HEK293 (cell line): Measurements from ENCODE around the gene FOLR2.
A peak's percentile ranks its signal among the peaks of the same experiment; 100 is the strongest.

Source experiments
- CTCF ChIA-PET: fragments of 350-600 bp; formaldehyde crosslinking; extraction: SDS; loops from one replicate; lab custom pipeline; 2021; ENCODE audit warnings: antibody characterized with exemption; lab: Yijun Ruan, JAX
- POLR2A ChIA-PET: fragments of 300-600 bp; formaldehyde crosslinking; extraction: SDS; loops from one replicate; lab custom pipeline; 2020; ENCODE audit warnings: antibody characterized with exemption, inconsistent platforms; lab: Yijun Ruan, JAX
- H3K27ac ChIP-seq: fragments of 200-500 bp; sonication (Bioruptor generic); 2 replicates; pipeline ENCODE4 v1.5.1; 2014; ENCODE audit warnings: low read depth, low read length, control low read depth, inconsistent platforms; ENCODE audit errors: extremely low read depth
- H3K36me3 ChIP-seq, 2 experiments: fragments of 200-500 bp in 1 of 2; sonication (Bioruptor generic) in 1 of 2; 1 replicate in 1 of 2; 2 replicates in 1 of 2; pipeline ENCODE4 v1.5.1; 2014 to 2017; ENCODE audit warnings: inconsistent platforms in 2 of 2, low read length in 2 of 2; ENCODE audit not compliant: control insufficient read depth in 2 of 2, insufficient read depth in 1 of 2
- H3K4me1 ChIP-seq: fragments of 200-500 bp; sonication (Bioruptor generic); 2 replicates; pipeline ENCODE4 v1.5.1; 2014; ENCODE audit warnings: mild to moderate bottlenecking, low read length, inconsistent platforms; ENCODE audit not compliant: control insufficient read depth, insufficient read depth
- H3K4me3 ChIP-seq: 2 replicates; pipeline ENCODE4 v1.5.1; 2011; ENCODE audit warnings: low read depth, mild to moderate bottlenecking, control low read depth, low read length, moderate library complexity
- H3K9me3 ChIP-seq: fragments of 200-500 bp; sonication (Bioruptor generic); 2 replicates; pipeline ENCODE4 v1.5.1; 2014; ENCODE audit warnings: low read depth, low read length, inconsistent platforms; ENCODE audit not compliant: control insufficient read depth, insufficient read depth
- GLI2 ChIP-seq: fragments of 450-650 bp; formaldehyde crosslinking; IDR thresholded peaks from 2 replicates; pipeline ENCODE4; 2017; ENCODE audit warnings: missing biosample characterization, missing genetic modification characterization, low read depth, borderline replicate concordance
- HOXC10 ChIP-seq: sonication (generic); formaldehyde crosslinking; IDR thresholded peaks from 2 replicates; pipeline ENCODE4 v1.8.1; 2023; ENCODE audit warnings: mild to moderate bottlenecking, missing genetic modification reagents
- HOXD13 ChIP-seq: sonication (generic); formaldehyde crosslinking; IDR thresholded peaks from 2 replicates; pipeline ENCODE4 v1.8.0; 2022; ENCODE audit warnings: missing genetic modification reagents, borderline replicate concordance
- KLF1 ChIP-seq: fragments of 450-650 bp; formaldehyde crosslinking; IDR thresholded peaks from 2 replicates; pipeline ENCODE4 v1.5.1; 2016; ENCODE audit warnings: missing biosample characterization, missing genetic modification characterization
- SCRT2 ChIP-seq: fragments of 450-650 bp; formaldehyde crosslinking; IDR thresholded peaks from 2 replicates; pipeline ENCODE4 v1.5.1; 2016; ENCODE audit warnings: missing biosample characterization, missing genetic modification characterization
- TCF7L2 ChIP-seq: IDR thresholded peaks from 2 replicates; pipeline ENCODE4 v1.6.1; 2011; ENCODE audit warnings: low read depth, mild to moderate bottlenecking, inconsistent platforms, low read length, moderate library complexity, borderline replicate concordance
- ZFHX2 ChIP-seq: fragments of 450-650 bp; formaldehyde crosslinking; conservative IDR thresholded peaks from 2 replicates; pipeline ENCODE4 v1.5.1; 2016; ENCODE audit warnings: missing biosample characterization, missing genetic modification characterization
- ZFP3 ChIP-seq: fragments of 450-650 bp; formaldehyde crosslinking; IDR thresholded peaks from 2 replicates; pipeline ENCODE4 v1.5.1; 2016; ENCODE audit warnings: low read depth, missing biosample characterization, missing genetic modification characterization
- ZNF266 ChIP-seq: fragments of 450-650 bp; formaldehyde crosslinking; IDR thresholded peaks from 2 replicates; pipeline ENCODE4 v1.5.1; 2016; ENCODE audit warnings: missing biosample characterization, missing genetic modification characterization, low read depth
- ZNF324 ChIP-seq: fragments of 450-650 bp; formaldehyde crosslinking; IDR thresholded peaks from 2 replicates; pipeline ENCODE4 v1.5.1; 2016; ENCODE audit warnings: missing biosample characterization, missing genetic modification characterization
- ZNF366 ChIP-seq: fragments of 450-650 bp; formaldehyde crosslinking; conservative IDR thresholded peaks from 2 replicates; pipeline ENCODE4 v1.5.1; 2016; ENCODE audit warnings: missing biosample characterization, missing genetic modification characterization
- ZNF433 ChIP-seq: fragments of 450-650 bp; formaldehyde crosslinking; IDR thresholded peaks from 2 replicates; pipeline ENCODE4 v1.5.1; 2016; ENCODE audit warnings: missing biosample characterization, missing genetic modification characterization, low read depth
- ZNF571 ChIP-seq: fragments of 450-650 bp; formaldehyde crosslinking; IDR thresholded peaks from 2 replicates; pipeline ENCODE4 v1.5.0; 2017; ENCODE audit warnings: missing biosample characterization, missing genetic modification characterization
- ZNF610 ChIP-seq: fragments of 450-650 bp; formaldehyde crosslinking; IDR thresholded peaks from 2 replicates; pipeline ENCODE4 v1.5.1; 2016; ENCODE audit warnings: missing biosample characterization, missing genetic modification characterization, borderline replicate concordance
- ZNF664 ChIP-seq: fragments of 450-650 bp; formaldehyde crosslinking; IDR thresholded peaks from 2 replicates; pipeline ENCODE4 v1.5.1; 2016; ENCODE audit warnings: missing biosample characterization, missing genetic modification characterization
- ZNF843 ChIP-seq: fragments of 450-650 bp; formaldehyde crosslinking; IDR thresholded peaks from 2 replicates; pipeline ENCODE4 v1.5.1; 2016; ENCODE audit warnings: missing biosample characterization, missing genetic modification characterization
- ZSCAN23 ChIP-seq: fragments of 450-650 bp; formaldehyde crosslinking; IDR thresholded peaks from 2 replicates; pipeline ENCODE4 v1.5.1; 2016; ENCODE audit warnings: missing biosample characterization, missing genetic modification characterization
- TF ChIP-seq, protein P1 (sequence below): fragments of 450-650 bp; formaldehyde crosslinking; IDR thresholded peaks from 2 replicates; pipeline ENCODE4 v1.5.1; 2017; ENCODE audit warnings: missing biosample characterization, missing genetic modification characterization
- TF ChIP-seq, protein P2 (sequence below): fragments of 450-650 bp; formaldehyde crosslinking; IDR thresholded peaks from 2 replicates; pipeline ENCODE4 v1.5.1; 2017; ENCODE audit warnings: missing biosample characterization, mild to moderate bottlenecking, missing genetic modification characterization, moderate library complexity
- TF ChIP-seq, protein P3 (sequence below): fragments of 450-650 bp; IDR thresholded peaks from 2 replicates; pipeline ENCODE4 v1.5.1; 2018; ENCODE audit warnings: missing biosample characterization, missing genetic modification characterization
- TF ChIP-seq, protein P4 (sequence below): fragments of 450-650 bp; formaldehyde crosslinking; optimal IDR thresholded peaks from 2 replicates; pipeline ENCODE3; 2016; ENCODE audit warnings: missing biosample characterization, mild to moderate bottlenecking, missing genetic modification characterization

Gene FOLR2

DNA sequence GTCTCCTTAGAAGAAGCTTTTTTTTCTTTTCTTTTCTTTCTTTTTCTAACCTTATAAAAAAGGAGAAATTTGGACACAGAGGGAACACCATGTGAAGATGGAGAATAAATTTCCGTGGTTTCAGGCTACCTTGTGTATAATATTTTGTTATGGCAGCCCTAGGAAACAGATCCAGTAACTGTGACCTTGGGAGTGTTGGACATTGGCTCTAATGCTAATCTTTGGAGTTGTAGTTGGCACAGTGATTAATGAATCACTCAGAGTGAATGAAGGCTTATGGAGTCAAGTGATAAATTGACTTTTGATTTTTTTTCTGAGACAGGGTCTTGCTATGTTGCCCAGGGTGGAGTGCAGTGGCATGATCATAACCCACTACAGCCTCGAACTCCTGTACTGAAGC is 42.9 kb downstream of the FOLR2 start:
- CTCF ChIA-PET = no interaction called here
- POLR2A ChIA-PET = interaction anchor here (0.6 kb wide), 1 partner anchor 37 kb away, joined by 3 read pairs; no protein-coding TSS in a partner anchor
- Histone ChIP-seq H3K36me3 (no peaks in the 10 kb centered on the region), H3K4me1 (no peaks in the 10 kb centered on the region), H3K27ac (no peak overlapping the region), H3K4me3 (no peak overlapping the region), H3K9me3 (no peaks in the 10 kb centered on the region)
- TF ChIP-seq KLF1 (tag by site-specific recombination) (no peak), ZFP3 (tag by site-specific recombination) (no peak), TCF7L2 (no peak), ZNF324 (tag by site-specific recombination) (no peak), ZNF610 (tag by site-specific recombination) (no peak), ZFHX2 (tag by site-specific recombination) (no peak), ZSCAN23 (tag by site-specific recombination) (no peak), ZNF266 (tag by site-specific recombination) (no peak), HOXC10 (CRISPR knock-in tag) (no peak), HOXD13 (CRISPR knock-in tag) (no peak), GLI2 (tag by site-specific recombination) (no peak), ZNF571 (tag by site-specific recombination) (no peak), ZNF843 (tag by site-specific recombination) (no peak), ZNF433 (no peak), SCRT2 (tag by site-specific recombination) (no peak)
- TF ChIP-seq, protein P1, sequence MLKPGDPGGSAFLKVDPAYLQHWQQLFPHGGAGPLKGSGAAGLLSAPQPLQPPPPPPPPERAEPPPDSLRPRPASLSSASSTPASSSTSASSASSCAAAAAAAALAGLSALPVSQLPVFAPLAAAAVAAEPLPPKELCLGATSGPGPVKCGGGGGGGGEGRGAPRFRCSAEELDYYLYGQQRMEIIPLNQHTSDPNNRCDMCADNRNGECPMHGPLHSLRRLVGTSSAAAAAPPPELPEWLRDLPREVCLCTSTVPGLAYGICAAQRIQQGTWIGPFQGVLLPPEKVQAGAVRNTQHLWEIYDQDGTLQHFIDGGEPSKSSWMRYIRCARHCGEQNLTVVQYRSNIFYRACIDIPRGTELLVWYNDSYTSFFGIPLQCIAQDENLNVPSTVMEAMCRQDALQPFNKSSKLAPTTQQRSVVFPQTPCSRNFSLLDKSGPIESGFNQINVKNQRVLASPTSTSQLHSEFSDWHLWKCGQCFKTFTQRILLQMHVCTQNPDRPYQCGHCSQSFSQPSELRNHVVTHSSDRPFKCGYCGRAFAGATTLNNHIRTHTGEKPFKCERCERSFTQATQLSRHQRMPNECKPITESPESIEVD = no peak
- TF ChIP-seq, protein P2, sequence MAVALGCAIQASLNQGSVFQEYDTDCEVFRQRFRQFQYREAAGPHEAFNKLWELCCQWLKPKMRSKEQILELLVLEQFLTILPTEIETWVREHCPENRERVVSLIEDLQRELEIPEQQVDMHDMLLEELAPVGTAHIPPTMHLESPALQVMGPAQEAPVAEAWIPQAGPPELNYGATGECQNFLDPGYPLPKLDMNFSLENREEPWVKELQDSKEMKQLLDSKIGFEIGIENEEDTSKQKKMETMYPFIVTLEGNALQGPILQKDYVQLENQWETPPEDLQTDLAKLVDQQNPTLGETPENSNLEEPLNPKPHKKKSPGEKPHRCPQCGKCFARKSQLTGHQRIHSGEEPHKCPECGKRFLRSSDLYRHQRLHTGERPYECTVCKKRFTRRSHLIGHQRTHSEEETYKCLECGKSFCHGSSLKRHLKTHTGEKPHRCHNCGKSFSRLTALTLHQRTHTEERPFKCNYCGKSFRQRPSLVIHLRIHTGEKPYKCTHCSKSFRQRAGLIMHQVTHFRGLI = no peak
- TF ChIP-seq, protein P3, sequence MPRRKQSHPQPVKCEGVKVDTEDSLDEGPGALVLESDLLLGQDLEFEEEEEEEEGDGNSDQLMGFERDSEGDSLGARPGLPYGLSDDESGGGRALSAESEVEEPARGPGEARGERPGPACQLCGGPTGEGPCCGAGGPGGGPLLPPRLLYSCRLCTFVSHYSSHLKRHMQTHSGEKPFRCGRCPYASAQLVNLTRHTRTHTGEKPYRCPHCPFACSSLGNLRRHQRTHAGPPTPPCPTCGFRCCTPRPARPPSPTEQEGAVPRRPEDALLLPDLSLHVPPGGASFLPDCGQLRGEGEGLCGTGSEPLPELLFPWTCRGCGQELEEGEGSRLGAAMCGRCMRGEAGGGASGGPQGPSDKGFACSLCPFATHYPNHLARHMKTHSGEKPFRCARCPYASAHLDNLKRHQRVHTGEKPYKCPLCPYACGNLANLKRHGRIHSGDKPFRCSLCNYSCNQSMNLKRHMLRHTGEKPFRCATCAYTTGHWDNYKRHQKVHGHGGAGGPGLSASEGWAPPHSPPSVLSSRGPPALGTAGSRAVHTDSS (tag by site-specific recombination) = no peak
- TF ChIP-seq, protein P4, sequence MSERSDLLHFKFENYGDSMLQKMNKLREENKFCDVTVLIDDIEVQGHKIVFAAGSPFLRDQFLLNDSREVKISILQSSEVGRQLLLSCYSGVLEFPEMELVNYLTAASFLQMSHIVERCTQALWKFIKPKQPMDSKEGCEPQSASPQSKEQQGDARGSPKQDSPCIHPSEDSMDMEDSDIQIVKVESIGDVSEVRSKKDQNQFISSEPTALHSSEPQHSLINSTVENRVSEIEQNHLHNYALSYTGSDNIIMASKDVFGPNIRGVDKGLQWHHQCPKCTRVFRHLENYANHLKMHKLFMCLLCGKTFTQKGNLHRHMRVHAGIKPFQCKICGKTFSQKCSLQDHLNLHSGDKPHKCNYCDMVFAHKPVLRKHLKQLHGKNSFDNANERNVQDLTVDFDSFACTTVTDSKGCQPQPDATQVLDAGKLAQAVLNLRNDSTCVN (tag by site-specific recombination) = no peak

DNA sequence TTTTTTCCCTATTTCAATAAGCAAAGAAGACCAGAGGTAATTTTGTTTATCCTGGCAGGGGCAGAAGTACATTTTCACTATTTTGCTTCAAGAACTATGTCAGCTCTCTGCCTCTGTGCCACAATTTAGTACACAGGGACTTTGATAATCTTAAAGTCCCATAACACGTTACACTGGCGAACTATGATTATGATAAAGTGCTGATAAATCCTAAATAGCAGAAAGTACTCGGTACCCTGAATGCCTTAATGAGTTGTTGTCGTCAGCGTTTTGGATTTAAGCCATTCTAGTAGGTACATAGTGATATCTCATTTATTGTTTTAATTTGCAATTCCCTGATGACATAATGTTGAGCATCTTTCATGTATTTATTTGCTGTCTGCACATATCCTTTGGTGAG is 44.0 kb downstream of the FOLR2 start:
- TF ChIP-seq ZNF664 (tag by site-specific recombination) (peak; percentile 81), ZNF366 (tag by site-specific recombination) (no peak)
- H3K4me3 ChIP-seq = no peak overlapping the region
- H3K27ac ChIP-seq = no peak overlapping the region
- CTCF ChIA-PET = interaction anchor here (0.6 kb wide), 1 partner anchor 153 kb away, joined by 3 read pairs; no protein-coding TSS in a partner anchor
- H3K4me1 ChIP-seq = no peaks in the 10 kb centered on the region
- H3K9me3 ChIP-seq = no peaks in the 10 kb centered on the region
- POLR2A ChIA-PET = no interaction called here
- no peaks in the 10 kb centered on the region for H3K36me3 ChIP-seq
